NOMO-1 (cell line): ENCODE measurements around the gene ITK.

Source experiments
- DNase-seq, 2 experiments: peaks; one replicate each; lab custom pipeline; 2025; ENCODE audit not compliant: unreplicated experiment in 2 of 2; lab: John Stamatoyannopoulos, UW

Gene ITK

GRCh38 chr5:157303023-157303422, 122.4 kb downstream of the ITK start:
- DNase-seq, result no peak

GRCh38 chr5:157303667-157304327, 123.2 kb downstream of the ITK start:
- no peak for DNase-seq
